Measurements from ENCODE around the gene SSNA1. TPM values are rescaled to one million over a fixed set of nuclear protein-coding genes. Genes with fewer than 3 reads are reported as not detected.

Gene SSNA1
- total and polyA plus RNA-seq, 2 donors, result 74.9 to 85.2 TPM

Other genes with a start within 250 kb of the SSNA1 start
Only the 30 nearest of the 33 such genes appear.
- gene PTGDS, start 211.2 kb upstream of the SSNA1 start, total RNA-seq, result 5.0 TPM
- 137 TPM for gene PTGDS, start 211.2 kb upstream of the SSNA1 start, polyA plus RNA-seq
- gene LCNL1, start 205.7 kb upstream of the SSNA1 start, total RNA-seq, result 0.19 TPM
- gene LCNL1, start 205.7 kb upstream of the SSNA1 start, polyA plus RNA-seq, result 5.0 TPM
- 68.9 TPM for gene PAXX, start 196.3 kb upstream of the SSNA1 start, total RNA-seq
- 431 TPM for gene PAXX, start 196.3 kb upstream of the SSNA1 start, polyA plus RNA-seq
- gene CLIC3, start 192.1 kb upstream of the SSNA1 start, total RNA-seq, result 13.6 TPM
- 44.6 TPM for gene CLIC3, start 192.1 kb upstream of the SSNA1 start, polyA plus RNA-seq
- gene ABCA2, start 160.4 kb upstream of the SSNA1 start, total RNA-seq, result 4.2 TPM
- 37.3 TPM for gene ABCA2, start 160.4 kb upstream of the SSNA1 start, polyA plus RNA-seq
- gene FUT7, start 156.6 kb upstream of the SSNA1 start, total RNA-seq, result 0.99 TPM
- gene FUT7, start 156.6 kb upstream of the SSNA1 start, polyA plus RNA-seq, result 4.6 TPM
- 4.8 TPM for gene NPDC1, start 142.5 kb upstream of the SSNA1 start, total RNA-seq
- gene NPDC1, start 142.5 kb upstream of the SSNA1 start, polyA plus RNA-seq, result 71.1 TPM
- gene ENTPD2, start 134.6 kb upstream of the SSNA1 start, total RNA-seq, result 0.09 TPM
- gene ENTPD2, start 134.6 kb upstream of the SSNA1 start, polyA plus RNA-seq, result 0.27 TPM
- gene SAPCD2, start 118.1 kb upstream of the SSNA1 start, total RNA-seq, result 6.3 TPM
- gene SAPCD2, start 118.1 kb upstream of the SSNA1 start, polyA plus RNA-seq, result 0.87 TPM
- 1.9 TPM for gene UAP1L1, start 111.2 kb upstream of the SSNA1 start, total RNA-seq
- 9.4 TPM for gene UAP1L1, start 111.2 kb upstream of the SSNA1 start, polyA plus RNA-seq
- 26.8 TPM for gene MAN1B1, start 101.7 kb upstream of the SSNA1 start, total RNA-seq
- gene MAN1B1, start 101.7 kb upstream of the SSNA1 start, polyA plus RNA-seq, result 107 TPM
- gene DPP7, start 73.9 kb upstream of the SSNA1 start, total RNA-seq, result 112 TPM
- gene DPP7, start 73.9 kb upstream of the SSNA1 start, polyA plus RNA-seq, result 476 TPM
- 0.19 TPM for gene GRIN1, start 49.5 kb upstream of the SSNA1 start, total RNA-seq
- 0.18 TPM for gene GRIN1, start 49.5 kb upstream of the SSNA1 start, polyA plus RNA-seq
- gene LRRC26, start 18.6 kb upstream of the SSNA1 start, total RNA-seq, result 0.28 TPM
- gene LRRC26, start 18.6 kb upstream of the SSNA1 start, polyA plus RNA-seq, result 0.05 TPM
- gene TMEM210, start 16.6 kb upstream of the SSNA1 start, total RNA-seq, result not detected
- gene TMEM210, start 16.6 kb upstream of the SSNA1 start, polyA plus RNA-seq, result 0.07 TPM
- 19.1 TPM for gene ANAPC2, start 116 bp upstream of the SSNA1 start, total RNA-seq
- gene ANAPC2, start 116 bp upstream of the SSNA1 start, polyA plus RNA-seq, result 69.4 TPM
- gene TPRN, start 12.1 kb downstream of the SSNA1 start, total RNA-seq, result 2.7 TPM
- gene TPRN, start 12.1 kb downstream of the SSNA1 start, polyA plus RNA-seq, result 6.2 TPM
- gene TMEM203, start 17.0 kb downstream of the SSNA1 start, total RNA-seq, result 20.6 TPM
- gene TMEM203, start 17.0 kb downstream of the SSNA1 start, polyA plus RNA-seq, result 47.2 TPM
- 4.7 TPM for gene NDOR1, start 17.0 kb downstream of the SSNA1 start, total RNA-seq
- gene NDOR1, start 17.0 kb downstream of the SSNA1 start, polyA plus RNA-seq, result 20.4 TPM
- 0.09 TPM for gene RNF208, start 33.6 kb downstream of the SSNA1 start, total RNA-seq
- gene RNF208, start 33.6 kb downstream of the SSNA1 start, polyA plus RNA-seq, result 5.3 TPM
- gene CYSRT1, start 36.5 kb downstream of the SSNA1 start, total RNA-seq, result 0.57 TPM
- 2.8 TPM for gene CYSRT1, start 36.5 kb downstream of the SSNA1 start, polyA plus RNA-seq
- 0.05 TPM for gene RNF224, start 38.8 kb downstream of the SSNA1 start, total RNA-seq
- gene RNF224, start 38.8 kb downstream of the SSNA1 start, polyA plus RNA-seq, result 0.16 TPM
- gene SLC34A3, start 42.2 kb downstream of the SSNA1 start, total RNA-seq, result not detected
- gene SLC34A3, start 42.2 kb downstream of the SSNA1 start, polyA plus RNA-seq, result 0.14 TPM
- 166 TPM for gene TUBB4B, start 52.6 kb downstream of the SSNA1 start, total RNA-seq
- gene TUBB4B, start 52.6 kb downstream of the SSNA1 start, polyA plus RNA-seq, result 104 TPM
- gene STPG3, start 62.6 kb downstream of the SSNA1 start, total RNA-seq, result 0.09 TPM
- 0.43 TPM for gene STPG3, start 62.6 kb downstream of the SSNA1 start, polyA plus RNA-seq
- 20.4 TPM for gene NELFB, start 66.7 kb downstream of the SSNA1 start, total RNA-seq
- 38.8 TPM for gene NELFB, start 66.7 kb downstream of the SSNA1 start, polyA plus RNA-seq
- 2.0 TPM for gene TOR4A, start 89.0 kb downstream of the SSNA1 start, total RNA-seq
- 2.1 TPM for gene TOR4A, start 89.0 kb downstream of the SSNA1 start, polyA plus RNA-seq
- gene NRARP, start 113.6 kb downstream of the SSNA1 start, total RNA-seq, result 3.1 TPM
- gene NRARP, start 113.6 kb downstream of the SSNA1 start, polyA plus RNA-seq, result 1.6 TPM
- gene EXD3, start 234.5 kb downstream of the SSNA1 start, total RNA-seq, result 3.4 TPM
- 16.8 TPM for gene EXD3, start 234.5 kb downstream of the SSNA1 start, polyA plus RNA-seq
- 1.9 TPM for gene NOXA1, start 234.7 kb downstream of the SSNA1 start, total RNA-seq
- gene NOXA1, start 234.7 kb downstream of the SSNA1 start, polyA plus RNA-seq, result 8.4 TPM

Measured in thymus (tissue), 2 donors.